NT2/D1 (cell line): Measurements from ENCODE around the gene SMTN.

Experiments used
- SUZ12 ChIP-seq: IDR thresholded peaks from 2 replicates; pipeline ENCODE4 v1.6.1; 2011; ENCODE audit not compliant: insufficient read length, insufficient read depth; ENCODE audit errors: extremely low read depth
- YY1 ChIP-seq: IDR thresholded peaks from 2 replicates; pipeline ENCODE4 v1.6.1; 2011; ENCODE audit not compliant: insufficient read length, insufficient read depth
- ZNF274 ChIP-seq: IDR thresholded peaks from 2 replicates; pipeline ENCODE4 v1.6.1; 2011; ENCODE audit warnings: mild to moderate bottlenecking, low read depth, low read length

DNA sequence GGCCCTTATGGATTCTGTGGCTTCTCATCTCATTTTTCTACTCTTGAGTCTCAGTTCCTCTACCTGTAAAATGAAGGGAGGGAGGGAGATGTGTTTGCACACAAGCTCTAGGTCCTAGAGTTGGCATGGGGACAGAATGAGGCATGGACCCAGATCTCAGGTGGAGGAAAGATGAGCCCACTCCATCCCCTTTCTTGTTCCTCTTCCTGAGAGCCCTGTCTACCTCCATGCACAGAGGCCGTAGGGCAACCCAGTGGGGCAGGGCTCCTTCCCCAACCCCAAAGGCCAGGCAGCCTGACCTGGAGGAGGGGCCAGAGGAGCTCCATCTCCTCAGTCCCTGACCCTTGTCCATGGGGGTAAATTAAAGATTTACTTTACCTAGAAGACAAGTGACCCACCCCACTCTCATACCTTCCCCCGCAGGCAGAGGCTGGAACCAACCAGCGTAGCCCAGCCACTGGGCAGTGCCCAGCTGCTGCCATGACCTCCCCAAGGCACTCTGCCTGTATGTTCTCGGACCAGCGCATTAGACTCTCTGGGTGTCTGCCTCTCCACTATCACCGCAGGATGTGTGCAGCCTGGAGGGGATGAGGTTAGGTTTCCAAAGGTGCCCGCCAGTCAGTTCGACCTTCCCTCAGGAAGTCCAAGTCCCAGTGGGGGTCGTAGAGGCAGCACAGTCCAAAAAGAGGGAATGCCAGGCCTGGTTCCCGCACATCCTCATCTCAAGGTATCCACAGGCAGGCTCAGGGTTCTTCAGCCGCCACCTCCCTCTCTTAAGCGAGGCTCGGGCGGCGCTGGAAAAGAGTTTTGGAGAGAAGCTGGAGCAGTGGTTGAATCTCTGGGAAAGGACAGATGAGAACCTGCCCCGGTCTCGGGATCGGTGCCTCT is 3.0 kb downstream of the SMTN start:
- TF ChIP-seq YY1: no peak
- TF ChIP-seq ZNF274: no peak
- no peak for TF ChIP-seq SUZ12
